Trophoblast cell (in vitro differentiated cells and primary cell): ENCODE measurements around the gene FARSA.
A peak's percentile ranks its signal among the peaks of the same experiment; 100 is the strongest.
"Not testable (repeated sequence)": the region's sequence is repeated elsewhere in the genome, so short reads cannot be mapped to it uniquely, and the experiment has no call there.

ENCODE experiments used
- DNase-seq, 2 donors: peaks; one replicate each; pipeline ENCODE4 v3.0.0-alpha.2; 2016
- H2AFZ ChIP-seq: 2 replicates; pipeline ENCODE4 v1.6.1; 2013; ENCODE audit warnings: low read length, moderate library complexity, mild to moderate bottlenecking; ENCODE audit not compliant: insufficient read depth, poor library complexity
- H2AK5ac ChIP-seq: 2 replicates; pipeline ENCODE4 v1.6.1; 2013; ENCODE audit warnings: mild to moderate bottlenecking, low read length
- H2BK120ac ChIP-seq: 2 replicates; pipeline ENCODE4 v1.6.1; 2013; ENCODE audit warnings: low read length, mild to moderate bottlenecking, moderate library complexity; ENCODE audit not compliant: insufficient read depth, poor library complexity
- H2BK12ac ChIP-seq: 2 replicates; pipeline ENCODE4 v1.6.1; 2013; ENCODE audit warnings: mild to moderate bottlenecking, low read length, moderate library complexity
- H2BK5ac ChIP-seq: 2 replicates; pipeline ENCODE4 v1.6.1; 2013; ENCODE audit warnings: low read length, low read depth, moderate library complexity, mild to moderate bottlenecking; ENCODE audit not compliant: poor library complexity
- H3K14ac ChIP-seq: 2 replicates; pipeline ENCODE4 v1.6.1; 2013; ENCODE audit warnings: mild to moderate bottlenecking, low read length
- H3K18ac ChIP-seq: 2 replicates; pipeline ENCODE4 v1.6.1; 2013; ENCODE audit warnings: mild to moderate bottlenecking, low read length
- H3K23ac ChIP-seq: 2 replicates; pipeline ENCODE4 v1.6.1; 2013; ENCODE audit warnings: low read length
- H3K27ac ChIP-seq: 2 replicates; pipeline ENCODE4 v1.5.1; 2013; ENCODE audit warnings: low read depth, mild to moderate bottlenecking, inconsistent platforms, low read length, moderate library complexity
- H3K27me3 ChIP-seq: 2 replicates; pipeline ENCODE4 v1.6.1; 2013; ENCODE audit warnings: inconsistent platforms, mild to moderate bottlenecking, low read length, moderate library complexity; ENCODE audit not compliant: insufficient read depth
- H3K36me3 ChIP-seq, 2 experiments: 1 replicate in 1 of 2; 2 replicates in 1 of 2; pipeline ENCODE4 v1.6.1; 2013; ENCODE audit warnings: low read length in 2 of 2, mild to moderate bottlenecking in 2 of 2, moderate library complexity in 1 of 2; ENCODE audit not compliant: insufficient read depth in 2 of 2, control insufficient read depth in 1 of 2
- H3K4ac ChIP-seq: 2 replicates; pipeline ENCODE4 v1.6.1; 2013; ENCODE audit warnings: low read depth, mild to moderate bottlenecking, low read length, moderate library complexity
- H3K4me1 ChIP-seq, 2 experiments: 1 replicate in 1 of 2; 2 replicates in 1 of 2; pipeline ENCODE4 v1.6.1; 2013; ENCODE audit warnings: low read length in 2 of 2, mild to moderate bottlenecking in 2 of 2, moderate library complexity in 1 of 2; ENCODE audit not compliant: insufficient read depth in 2 of 2, control insufficient read depth in 1 of 2
- H3K4me2 ChIP-seq: 2 replicates; pipeline ENCODE4 v1.6.1; 2013; ENCODE audit warnings: inconsistent platforms, mild to moderate bottlenecking, low read length, moderate library complexity
- H3K4me3 ChIP-seq: 2 replicates; pipeline ENCODE4 v1.5.1; 2013; ENCODE audit warnings: mild to moderate bottlenecking, low read depth, low read length, inconsistent platforms
- H3K79me1 ChIP-seq: one replicate; pipeline ENCODE4 v1.6.1; 2013; ENCODE audit warnings: low read length
- H3K79me2 ChIP-seq: 2 replicates; pipeline ENCODE4 v1.6.1; 2013; ENCODE audit warnings: low read length, mild to moderate bottlenecking; ENCODE audit not compliant: control insufficient read depth, insufficient read depth, poor library complexity
- H3K9ac ChIP-seq: 2 replicates; pipeline ENCODE4 v1.6.1; 2013; ENCODE audit warnings: mild to moderate bottlenecking, low read length
- H3K9me3 ChIP-seq: 2 replicates; pipeline ENCODE4 v1.6.1; 2013; ENCODE audit warnings: low read depth, mild to moderate bottlenecking, control low read depth, inconsistent platforms, low read length; ENCODE audit not compliant: insufficient read depth
- H4K12ac ChIP-seq: 2 replicates; pipeline ENCODE4 v1.6.1; 2013; ENCODE audit warnings: low read depth, mild to moderate bottlenecking, low read length, moderate library complexity
- H4K8ac ChIP-seq: 2 replicates; pipeline ENCODE4 v1.6.1; 2013; ENCODE audit warnings: low read depth, mild to moderate bottlenecking, low read length, moderate library complexity
- H4K91ac ChIP-seq: one replicate; pipeline ENCODE4 v1.6.1; 2013; ENCODE audit warnings: low read depth, mild to moderate bottlenecking, low read length, moderate library complexity
- WGBS: extraction: QIAGEN DNeasy Blood & Tissue Kit; methylation state at CpG from one replicate; pipeline ENCODE4 v1.1.7; 2013; ENCODE audit warnings: missing lambda C conversion rate; ENCODE audit not compliant: insufficient read length, insufficient coverage; ENCODE audit errors: extremely low coverage; 5-methylcytosine and 5-hydroxymethylcytosine counted together

Gene FARSA

GRCh38 chr19:12918253-12918652, 15.3 kb downstream of the FARSA start:
- Histone ChIP-seq H3K4ac (no peak overlapping the region), H3K9ac (no peak overlapping the region), H4K12ac (no peak overlapping the region), H3K79me2 (no peaks in the 10 kb centered on the region), H4K8ac (no peak overlapping the region), H3K79me1 (peaks cover 2% of the 10 kb centered on the region), H3K27me3 (no peaks in the 10 kb centered on the region), H3K27ac (no peak overlapping the region), H3K4me1 (peaks cover 4 to 8% of the 10 kb centered on the region in 2 experiments), H2BK120ac (no peak overlapping the region), H2AK5ac (no peak overlapping the region), H2BK5ac (no peak overlapping the region), H3K14ac (no peak overlapping the region), H4K91ac (no peak overlapping the region), H3K36me3 (peaks cover 11 to 12% of the 10 kb centered on the region in 2 experiments), H3K18ac (no peak overlapping the region), H3K9me3 (peaks cover 6% of the 10 kb centered on the region), H3K23ac (no peak overlapping the region), H3K4me2 (no peak overlapping the region), H3K4me3 (peak overlapping the region; percentile 25), H2BK12ac (no peak overlapping the region), H2AFZ (no peak overlapping the region)
- WGBS: no CpG with 5 or more reads among the region's 14 CpGs
- no peak for DNase-seq

GRCh38 chr19:12915860-12916259, 17.7 kb downstream of the FARSA start:
- not testable (repeated sequence) for H3K9me3 ChIP-seq, H2BK12ac ChIP-seq, H3K4ac ChIP-seq, H4K91ac ChIP-seq, H3K27ac ChIP-seq, H3K9ac ChIP-seq, H3K79me2 ChIP-seq, H2BK5ac ChIP-seq, H3K4me2 ChIP-seq, H3K14ac ChIP-seq, H3K23ac ChIP-seq, H3K18ac ChIP-seq, DNase-seq, H2AK5ac ChIP-seq, H4K8ac ChIP-seq, H3K79me1 ChIP-seq, H4K12ac ChIP-seq, H3K4me3 ChIP-seq, H3K27me3 ChIP-seq, H3K36me3 ChIP-seq, H2AFZ ChIP-seq, H2BK120ac ChIP-seq
- WGBS: no CpG with 5 or more reads among the region's 4 CpGs
- H3K4me1 ChIP-seq: peaks cover 9 to 11% of the 10 kb centered on the region in 2 experiments

GRCh38 chr19:12913851-12914690, 19.4 kb downstream of the FARSA start:
- H4K8ac ChIP-seq: no peak overlapping the region
- no peak for DNase-seq

GRCh38 chr19:12913011-12913561, 20.4 kb downstream of the FARSA start:
- no CpG with 5 or more reads among the region's 22 CpGs for WGBS
- Histone ChIP-seq H3K9me3 (peaks cover 2% of the 10 kb centered on the region), H3K27me3 (no peaks in the 10 kb centered on the region), H3K79me1 (no peaks in the 10 kb centered on the region), H3K4me2 (peak overlapping the region; percentile 8), H3K4me3 (no peak overlapping the region), H3K23ac (no peak overlapping the region), H3K79me2 (no peaks in the 10 kb centered on the region), H4K8ac (peak overlapping the region; percentile 61), H3K18ac (no peak overlapping the region), H2AFZ (peak overlapping the region; percentile 20), H3K27ac (no peak overlapping the region), H3K14ac (no peak overlapping the region), H3K4me1 (peaks cover 6 to 8% of the 10 kb centered on the region in 2 experiments), H2BK5ac (no peak overlapping the region), H4K12ac (peak overlapping the region; percentile 64), H2AK5ac (no peak overlapping the region), H2BK120ac (no peak overlapping the region), H3K36me3 (no peaks in the 10 kb centered on the region), H3K4ac (no peak overlapping the region), H4K91ac (no peak overlapping the region), H2BK12ac (no peak overlapping the region), H3K9ac (no peak overlapping the region)
- no peak for DNase-seq

More at GRCh38 chr19:12913851-12914690, 19.4 kb downstream of the FARSA start:
- Histone ChIP-seq H3K36me3 (no peaks in the 10 kb centered on the region), H3K27me3 (no peaks in the 10 kb centered on the region), H3K23ac (no peak overlapping the region), H2BK5ac (no peak overlapping the region), H2BK12ac (no peak overlapping the region), H2BK120ac (no peak overlapping the region), H3K4me2 (no peak overlapping the region), H4K12ac (no peak overlapping the region), H3K4ac (no peak overlapping the region), H3K27ac (no peak overlapping the region), H2AFZ (no peak overlapping the region), H3K9ac (no peak overlapping the region), H3K18ac (no peak overlapping the region), H3K79me1 (peaks cover 2% of the 10 kb centered on the region), H3K9me3 (peaks cover 5% of the 10 kb centered on the region), H3K4me3 (no peak overlapping the region), H3K4me1 (peaks cover 9 to 11% of the 10 kb centered on the region in 2 experiments), H4K91ac (no peak overlapping the region), H3K14ac (no peak overlapping the region), H3K79me2 (no peaks in the 10 kb centered on the region), H2AK5ac (no peak overlapping the region)
- no CpG with 5 or more reads among the region's 12 CpGs for WGBS
